Sigmoid colon (tissue), 4 donors: ENCODE results near the gene FAM193A.

Experiments
- EP300 ChIP-seq, 4 donors: sonication (generic); formaldehyde crosslinking; IDR thresholded peaks; one replicate each; pipeline ENCODE4 v1.6.1; 2017; ENCODE audit warnings: antibody characterized with exemption in 4 of 4
- POLR2A ChIP-seq, 2 donors: fragments of 450-650 bp; IDR thresholded peaks; one replicate each; pipeline ENCODE4 v1.6.1; 2016; ENCODE audit warnings: antibody characterized with exemption in 2 of 2, mild to moderate bottlenecking in 2 of 2, moderate library complexity in 2 of 2
- POLR2AphosphoS5 ChIP-seq, 4 donors: sonication (generic); formaldehyde crosslinking; IDR thresholded peaks; one replicate each; pipeline ENCODE4 v1.6.1; 2017; ENCODE audit warnings: antibody characterized with exemption in 4 of 4
- TF ChIP-seq, protein P1 (sequence below), 4 experiments: fragments of 450-650 bp in 3 of 4; fragments of 200-600 bp in 1 of 4; IDR thresholded peaks; one replicate each; pipeline ENCODE4 v1.5.1; 2016 to 2019; ENCODE audit warnings: antibody characterized with exemption in 4 of 4, mild to moderate bottlenecking in 3 of 4, moderate library complexity in 2 of 4

DNA sequence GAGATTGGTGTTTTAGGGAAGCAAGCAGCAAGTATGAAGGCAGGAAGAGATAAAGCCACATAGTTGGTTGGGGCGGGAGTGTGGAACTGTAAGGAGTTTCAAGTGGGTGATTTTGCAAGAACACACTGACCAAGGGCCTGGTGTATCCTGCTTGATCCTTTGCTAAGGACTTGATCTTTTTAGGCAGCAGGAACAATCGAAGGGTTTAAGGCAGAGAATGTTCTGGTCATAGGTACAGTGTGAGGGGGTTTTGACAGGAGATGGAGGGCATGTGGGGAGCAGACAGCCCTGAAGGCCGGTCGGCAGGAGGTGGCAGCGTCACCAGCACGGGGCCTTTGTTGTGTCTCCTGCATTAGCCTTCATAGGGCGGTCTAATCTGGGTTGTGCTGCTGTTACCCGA, 54.7 kb downstream of the FAM193A start:
- TF ChIP-seq POLR2A (IDR thresholded peaks at IDR 0.05): no peak
- TF ChIP-seq, protein P1, sequence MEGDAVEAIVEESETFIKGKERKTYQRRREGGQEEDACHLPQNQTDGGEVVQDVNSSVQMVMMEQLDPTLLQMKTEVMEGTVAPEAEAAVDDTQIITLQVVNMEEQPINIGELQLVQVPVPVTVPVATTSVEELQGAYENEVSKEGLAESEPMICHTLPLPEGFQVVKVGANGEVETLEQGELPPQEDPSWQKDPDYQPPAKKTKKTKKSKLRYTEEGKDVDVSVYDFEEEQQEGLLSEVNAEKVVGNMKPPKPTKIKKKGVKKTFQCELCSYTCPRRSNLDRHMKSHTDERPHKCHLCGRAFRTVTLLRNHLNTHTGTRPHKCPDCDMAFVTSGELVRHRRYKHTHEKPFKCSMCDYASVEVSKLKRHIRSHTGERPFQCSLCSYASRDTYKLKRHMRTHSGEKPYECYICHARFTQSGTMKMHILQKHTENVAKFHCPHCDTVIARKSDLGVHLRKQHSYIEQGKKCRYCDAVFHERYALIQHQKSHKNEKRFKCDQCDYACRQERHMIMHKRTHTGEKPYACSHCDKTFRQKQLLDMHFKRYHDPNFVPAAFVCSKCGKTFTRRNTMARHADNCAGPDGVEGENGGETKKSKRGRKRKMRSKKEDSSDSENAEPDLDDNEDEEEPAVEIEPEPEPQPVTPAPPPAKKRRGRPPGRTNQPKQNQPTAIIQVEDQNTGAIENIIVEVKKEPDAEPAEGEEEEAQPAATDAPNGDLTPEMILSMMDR (IDR thresholded peaks at IDR 0.05): no peak
- TF ChIP-seq POLR2AphosphoS5 (IDR thresholded peaks at IDR 0.05): no peak
- TF ChIP-seq EP300 (IDR thresholded peaks at IDR 0.05): no peak
